Neural progenitor cell (in vitro differentiated cells): ENCODE results near the gene FAIM.

Experiments used
- CTCF ChIP-seq: fragments of 200-600 bp; sonication (generic); IDR thresholded peaks from 2 replicates; pipeline ENCODE4 v1.5.1; 2017; ENCODE audit warnings: antibody characterized with exemption, mild to moderate bottlenecking
- EZH2 ChIP-seq: fragments of 200-600 bp; sonication (generic); IDR thresholded peaks from 2 replicates; pipeline ENCODE4 v1.6.1; 2017; ENCODE audit warnings: antibody characterized with exemption, mild to moderate bottlenecking, moderate library complexity
- EZH2phosphoT487 ChIP-seq: fragments of 200-600 bp; sonication (generic); IDR thresholded peaks from 2 replicates; pipeline ENCODE4 v1.6.1; 2017; ENCODE audit warnings: antibody characterized with exemption

GRCh38 chr3:138646008-138646407, 37.4 kb downstream of the FAIM start:
- TF ChIP-seq EZH2: no peak
- TF ChIP-seq CTCF: no peak
- TF ChIP-seq EZH2phosphoT487: no peak
